Vagina (tissue), 2 donors: ENCODE data around the gene SENP1.

Source experiments
- CTCF ChIP-seq, 3 experiments: fragments of 450-650 bp in 2 of 3; fragments of 200-600 bp in 1 of 3; sonication (generic) in 1 of 3; IDR thresholded peaks; one replicate each; pipeline ENCODE4 v1.5.1; 2017 to 2019; ENCODE audit warnings: antibody characterized with exemption in 3 of 3, mild to moderate bottlenecking in 2 of 3, moderate library complexity in 2 of 3
- POLR2A ChIP-seq, 2 donors: fragments of 450-650 bp; IDR thresholded peaks; one replicate each; pipeline ENCODE4 v1.6.1; 2017; ENCODE audit warnings: antibody characterized with exemption in 2 of 2, mild to moderate bottlenecking in 2 of 2, moderate library complexity in 2 of 2
- POLR2AphosphoS5 ChIP-seq, 2 donors: sonication (generic); formaldehyde crosslinking; IDR thresholded peaks; one replicate each; pipeline ENCODE4 v1.9.0; 2017; ENCODE audit warnings: antibody characterized with exemption in 2 of 2, mild to moderate bottlenecking in 2 of 2, low read depth in 1 of 2; ENCODE audit not compliant: insufficient read depth in 1 of 2

- TF ChIP-seq CTCF (IDR thresholded peaks at IDR 0.05) (no peak), POLR2A (IDR thresholded peaks at IDR 0.05) (no peak), POLR2AphosphoS5 (IDR thresholded peaks at IDR 0.05; ENCODE audit: insufficient read depth in 1 of 2, low read depth in 1 of 2) (no peak)
These were observed 35.8 kb downstream of the SENP1 start for GRCh38 chr12:48070033-48070432.
